AG09319 (cell line): ENCODE measurements around the gene CARD19.
"Not testable (repeated sequence)": the region's sequence is repeated elsewhere in the genome, so short reads cannot be mapped to it uniquely, and the experiment has no call there.

Source experiments
- DNase-seq: peaks from one replicate; pipeline ENCODE4 v3.0.0-alpha.2; 2010; ENCODE audit warnings: low read depth; ENCODE audit errors: extremely low read depth
- TF ChIP-seq, protein P1 (sequence below): IDR thresholded peaks from 2 replicates; pipeline ENCODE4 v1.5.1; 2011; ENCODE audit warnings: low read depth, mild to moderate bottlenecking, inconsistent platforms, low read length, moderate library complexity

The CARD19 gene

DNA sequence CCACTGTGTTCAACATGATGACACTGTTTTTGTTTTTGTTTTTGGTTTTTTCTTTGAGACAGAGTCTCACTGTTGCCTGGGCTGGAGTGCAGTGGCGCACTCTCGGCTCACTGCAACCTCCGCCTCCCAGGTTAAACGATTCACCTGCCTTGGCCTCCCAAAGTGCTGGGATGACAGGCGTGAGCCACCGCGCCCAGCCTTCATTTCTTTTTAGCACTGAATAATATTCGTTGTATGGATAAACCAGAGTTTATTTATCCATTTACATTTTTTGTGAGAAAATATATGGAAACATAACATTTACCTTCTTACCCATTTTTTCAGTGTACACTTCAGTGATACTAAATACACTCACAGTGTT is 4.2 kb downstream of the CARD19 start:
- TF ChIP-seq, protein P1, sequence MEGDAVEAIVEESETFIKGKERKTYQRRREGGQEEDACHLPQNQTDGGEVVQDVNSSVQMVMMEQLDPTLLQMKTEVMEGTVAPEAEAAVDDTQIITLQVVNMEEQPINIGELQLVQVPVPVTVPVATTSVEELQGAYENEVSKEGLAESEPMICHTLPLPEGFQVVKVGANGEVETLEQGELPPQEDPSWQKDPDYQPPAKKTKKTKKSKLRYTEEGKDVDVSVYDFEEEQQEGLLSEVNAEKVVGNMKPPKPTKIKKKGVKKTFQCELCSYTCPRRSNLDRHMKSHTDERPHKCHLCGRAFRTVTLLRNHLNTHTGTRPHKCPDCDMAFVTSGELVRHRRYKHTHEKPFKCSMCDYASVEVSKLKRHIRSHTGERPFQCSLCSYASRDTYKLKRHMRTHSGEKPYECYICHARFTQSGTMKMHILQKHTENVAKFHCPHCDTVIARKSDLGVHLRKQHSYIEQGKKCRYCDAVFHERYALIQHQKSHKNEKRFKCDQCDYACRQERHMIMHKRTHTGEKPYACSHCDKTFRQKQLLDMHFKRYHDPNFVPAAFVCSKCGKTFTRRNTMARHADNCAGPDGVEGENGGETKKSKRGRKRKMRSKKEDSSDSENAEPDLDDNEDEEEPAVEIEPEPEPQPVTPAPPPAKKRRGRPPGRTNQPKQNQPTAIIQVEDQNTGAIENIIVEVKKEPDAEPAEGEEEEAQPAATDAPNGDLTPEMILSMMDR: no peak

DNA sequence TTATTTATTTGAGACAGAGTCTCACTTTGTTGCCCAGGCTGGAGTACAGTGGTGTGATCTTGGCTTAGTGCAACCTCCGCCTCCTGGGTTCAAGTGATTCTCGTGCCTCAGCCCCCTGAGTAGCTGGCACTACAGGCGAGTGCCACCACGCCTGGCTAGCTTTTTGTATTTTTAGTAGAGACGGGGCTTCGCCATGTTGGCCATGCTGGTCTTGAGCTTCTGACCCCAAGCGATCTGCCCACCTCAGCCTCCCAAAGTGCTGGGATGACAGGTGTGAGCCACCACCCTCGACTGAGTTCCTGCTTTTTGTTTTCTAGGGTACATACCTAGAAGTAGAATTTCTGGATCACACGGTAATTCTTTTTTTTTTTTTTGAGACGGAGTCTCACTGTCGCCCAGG is 5.1 kb downstream of the CARD19 start:
- DNase-seq: not testable (repeated sequence)

More for the DNA sequence above, 4.2 kb downstream of the CARD19 start:
- DNase-seq: no peak

DNA sequence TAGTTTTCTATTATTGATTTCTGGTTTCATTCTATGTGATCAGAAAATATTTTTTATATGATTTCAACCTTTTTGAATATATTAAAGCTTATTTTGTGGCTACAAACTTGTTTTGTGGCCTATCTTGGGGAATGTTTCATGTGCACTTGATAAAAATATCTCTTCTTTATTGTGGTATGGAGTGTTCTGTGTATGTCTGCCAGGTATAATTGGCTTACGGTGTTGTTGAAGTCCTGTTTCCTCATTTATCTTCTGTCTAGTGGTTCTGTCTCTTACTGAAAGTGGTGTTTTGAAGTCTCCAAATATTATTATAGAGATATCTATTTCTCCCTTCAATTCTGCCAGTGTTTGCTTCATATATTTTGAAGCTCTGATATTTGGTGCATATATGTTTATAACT is 9.6 kb downstream of the CARD19 start:
- TF ChIP-seq, protein P1: no peak
- DNase-seq: no peak

DNA sequence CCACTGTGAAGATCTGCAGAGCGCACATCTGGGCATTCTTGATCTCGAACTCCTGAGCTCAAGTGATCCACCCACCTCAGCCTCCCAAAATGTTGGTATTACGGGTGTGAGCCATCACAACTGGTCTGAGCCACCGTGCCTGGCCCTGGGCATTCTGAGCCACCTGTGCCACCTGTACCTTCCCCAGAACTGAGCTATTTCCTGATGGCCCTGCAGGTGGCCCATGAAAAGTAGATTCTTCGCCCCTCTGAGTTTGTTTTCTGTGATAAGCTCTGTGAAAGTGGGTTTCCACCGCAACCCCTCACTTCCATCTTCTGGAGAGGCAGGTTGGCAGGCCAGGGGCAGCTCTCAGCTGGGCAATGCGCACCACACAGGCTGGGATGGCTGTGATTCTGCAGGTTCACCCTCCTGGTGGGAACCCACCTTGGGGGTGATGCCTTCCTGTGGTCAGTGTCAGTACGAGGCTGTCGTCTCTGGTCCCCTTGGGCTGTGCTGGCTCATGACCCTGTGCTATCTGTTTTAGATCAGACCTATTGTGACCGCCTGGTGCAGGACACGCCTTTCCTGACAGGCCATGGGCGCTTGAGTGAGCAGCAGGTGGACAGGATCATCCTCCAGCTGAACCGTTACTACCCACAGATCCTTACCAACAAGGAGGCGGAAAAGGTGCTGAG is 11.3 kb downstream of the CARD19 start:
- DNase-seq: no peak
- TF ChIP-seq, protein P1: no peak

DNA sequence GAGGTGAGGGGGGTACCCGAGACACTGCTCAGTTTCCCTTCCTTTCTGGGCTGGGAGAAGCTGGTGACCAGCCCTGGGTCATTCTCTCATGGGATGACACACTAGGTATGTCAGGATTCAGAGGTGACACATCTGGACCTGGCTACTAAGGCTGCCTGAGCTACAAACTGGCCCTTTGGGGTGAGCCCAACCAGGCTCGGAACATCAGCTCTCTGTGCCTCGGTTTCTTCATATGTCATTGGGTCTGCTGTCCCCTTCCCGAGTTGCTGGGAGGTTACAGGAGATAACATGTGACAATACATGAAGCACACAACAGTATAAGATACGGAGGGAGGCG is 11.8 kb downstream of the CARD19 start:
- no peak for DNase-seq
- TF ChIP-seq, protein P1: no peak

DNA sequence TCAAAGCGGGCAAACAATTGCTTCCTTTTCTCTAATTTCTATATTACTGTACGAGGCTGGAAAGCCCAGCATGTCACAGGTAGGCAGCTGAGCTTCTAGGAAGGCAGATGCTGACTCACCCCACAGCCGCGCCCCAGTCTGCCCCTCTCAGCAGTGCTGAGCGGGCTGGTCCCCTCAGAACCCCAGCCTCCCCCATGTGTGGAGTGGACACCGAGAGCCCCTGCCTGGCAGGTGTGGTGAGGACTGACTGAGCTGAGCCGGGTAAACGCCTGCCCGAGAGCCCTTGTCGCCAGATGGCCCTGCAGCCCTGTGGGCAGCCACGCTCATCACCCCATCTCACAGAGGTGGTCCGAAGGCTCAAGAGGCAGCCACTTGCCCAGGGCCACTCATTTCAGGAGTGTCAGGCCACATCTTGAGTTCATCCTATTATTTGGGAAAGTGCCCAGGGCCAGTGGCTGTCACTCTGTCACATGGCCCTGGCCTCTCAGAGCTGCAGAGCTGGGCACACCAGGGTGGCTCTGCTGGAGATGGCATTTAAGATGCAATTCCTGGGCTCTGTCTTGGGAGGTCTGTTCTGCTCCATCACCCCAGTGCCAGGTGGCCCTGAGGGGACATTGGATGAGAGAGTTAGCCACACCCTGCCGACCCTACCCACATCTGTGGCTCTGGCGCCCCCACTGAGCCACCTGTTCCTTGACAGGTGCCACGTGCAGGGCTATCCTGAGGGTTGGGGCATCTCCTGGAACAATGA is 12.4 kb downstream of the CARD19 start:
- no peak for DNase-seq
- TF ChIP-seq, protein P1: no peak

DNA sequence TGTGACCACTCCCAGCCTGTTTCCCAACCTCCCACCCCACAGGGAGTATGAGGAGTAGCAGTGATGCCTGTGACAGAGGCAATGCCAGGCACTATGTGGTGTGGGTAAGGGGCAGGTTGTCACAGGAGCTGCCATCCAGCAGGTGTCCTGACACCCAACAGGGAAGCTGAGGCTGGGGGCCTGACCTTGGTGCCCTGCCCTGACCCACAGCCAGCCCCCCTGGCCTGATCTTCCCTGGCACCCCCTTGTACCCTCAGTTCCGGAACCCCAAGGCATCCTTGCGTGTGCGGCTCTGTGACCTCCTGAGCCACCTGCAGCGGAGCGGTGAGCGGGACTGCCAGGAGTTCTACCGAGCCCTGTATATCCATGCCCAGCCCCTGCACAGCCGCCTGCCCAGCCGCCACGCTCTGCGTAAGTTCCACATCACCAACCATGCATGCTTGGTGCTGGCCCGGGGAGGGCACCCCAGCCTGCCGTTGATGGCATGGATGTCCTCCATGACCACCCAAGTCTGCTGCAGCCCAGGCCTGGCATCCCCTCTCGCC is 14.4 kb downstream of the CARD19 start:
- no peak for DNase-seq
- TF ChIP-seq, protein P1: no peak
